H1 (cell line): ENCODE data around the gene SCN3A.

Source experiments
- CREB1 ChIP-seq: IDR thresholded peaks from 2 replicates; pipeline ENCODE4 v1.6.1; 2012; ENCODE audit warnings: inconsistent platforms
- POLR2A ChIP-seq, 2 experiments: IDR thresholded peaks; 1 replicate in 1 of 2; 2 replicates in 1 of 2; pipeline ENCODE4 v1.6.1; 2011; ENCODE audit warnings: low read depth in 2 of 2, low read length in 2 of 2, mild to moderate bottlenecking in 2 of 2; ENCODE audit errors: control extremely low read depth in 1 of 2
- POLR2AphosphoS5 ChIP-seq: IDR thresholded peaks from 2 replicates; pipeline ENCODE4 v1.6.1; 2011; ENCODE audit warnings: low read depth, low read length
- YY1 ChIP-seq: IDR thresholded peaks from 2 replicates; pipeline ENCODE4 v1.6.1; 2011; ENCODE audit warnings: low read depth, mild to moderate bottlenecking, low read length

GRCh38 chr2:165057308-165057707 is 146.5 kb downstream of the SCN3A start:
- no peak for TF ChIP-seq POLR2A (IDR thresholded peaks at IDR 0.05; ENCODE audit: control extremely low read depth in 1 of 2, low read depth in 2 of 2, low read length in 2 of 2)
- no peak for TF ChIP-seq YY1
- no peak for TF ChIP-seq CREB1
- TF ChIP-seq POLR2AphosphoS5 = no peak
